Neural cell (in vitro differentiated cells): ENCODE measurements around the gene OR51E2.

ENCODE experiments used
- CTCF ChIP-seq: fragments of 450-650 bp; IDR thresholded peaks from 2 replicates; pipeline ENCODE4 v1.5.1; 2014; ENCODE audit warnings: antibody characterized with exemption, mild to moderate bottlenecking, moderate library complexity; ENCODE audit not compliant: poor library complexity, severe bottlenecking
- EZH2 ChIP-seq: fragments of 200-600, 300-800 bp; shearing (Covaris generic), sonication (generic); IDR thresholded peaks from 2 replicates; pipeline ENCODE4 v1.6.1; 2014; ENCODE audit warnings: antibody characterized with exemption, low read length, borderline replicate concordance, mild to moderate bottlenecking; ENCODE audit not compliant: insufficient read depth, poor library complexity, severe bottlenecking
- RAD21 ChIP-seq: fragments of 450-650 bp; conservative IDR thresholded peaks from 2 replicates; pipeline ENCODE4 v1.6.1; 2014; ENCODE audit warnings: antibody characterized with exemption, mild to moderate bottlenecking, moderate library complexity
- REST ChIP-seq: IDR thresholded peaks from 2 replicates; pipeline ENCODE4 v1.6.1; 2012; ENCODE audit warnings: borderline replicate concordance
- SMC3 ChIP-seq: fragments of 450-650 bp; conservative IDR thresholded peaks from 2 replicates; pipeline ENCODE4 v1.6.1; 2014; ENCODE audit warnings: antibody characterized with exemption, mild to moderate bottlenecking, moderate library complexity; ENCODE audit not compliant: poor library complexity

GRCh38 chr11:4704054-4704789, 6.6 kb upstream of the OR51E2 start, which contains the start of gene MMP26:
- TF ChIP-seq SMC3 (no peak), RAD21 (no peak), CTCF (no peak), EZH2 (no peak), REST (no peak)
